Measurements from ENCODE around the gene CSF2RB. TPM values are rescaled to one million over a fixed set of nuclear protein-coding genes. Genes with fewer than 3 reads are reported as not detected.
A peak's percentile ranks its signal among the peaks of the same experiment; 100 is the strongest.

CSF2RB gene
- total and polyA plus RNA-seq, 12 donors, result 0.81 to 20.8 (median 1.7) TPM

DNA sequence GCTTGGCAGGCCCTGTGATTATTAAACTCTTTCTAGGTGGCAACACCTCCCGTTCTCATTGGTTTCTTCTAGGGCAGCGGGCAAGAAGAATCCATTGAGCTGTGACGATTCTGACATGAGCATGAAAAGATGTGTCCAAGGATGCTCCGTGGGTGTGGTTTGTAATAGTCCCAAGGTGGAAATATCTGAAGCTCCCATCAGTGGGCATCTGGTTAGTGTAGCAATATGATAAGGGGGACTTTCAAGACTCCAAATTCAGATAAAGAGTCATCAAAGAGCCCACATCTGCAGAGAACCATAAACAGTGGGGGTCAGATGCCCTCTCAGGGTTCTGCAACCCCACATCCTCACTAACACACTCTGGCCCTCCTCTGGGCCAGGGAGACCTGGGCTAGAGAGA is 63.2 kb downstream of the CSF2RB start:
- H3K36me3 ChIP-seq, result no peaks in the 10 kb centered on the region
- ATAC-seq (no peak), DNase-seq (no peak)
- peak overlapping the region in 1 of 10 donors; percentile 80 for H3K27ac ChIP-seq
- no peaks in the 10 kb centered on the region for H3K9me3 ChIP-seq
- TF ChIP-seq CTCF (IDR thresholded peaks at IDR 0.05), result no peak
- peaks cover 0 to 12% (median 0%) of the 10 kb centered on the region in 7 donors for H3K27me3 ChIP-seq
- intact Hi-C loops (cut with DNase I), result loop anchor here in 8 of 10 donors (5.0 to 10.0 kb wide), 5 partner anchors 66 to 194 kb away; no protein-coding TSS in a partner anchor
- H3K4me3 ChIP-seq, result no peak overlapping the region
- WGBS, 2 donors, result 85 to 90% methylated on average over 4 of the region's 4 CpGs
- H3K4me1 ChIP-seq, result peaks cover 0 to 11% (median 5%) of the 10 kb centered on the region in 9 donors

DNA sequence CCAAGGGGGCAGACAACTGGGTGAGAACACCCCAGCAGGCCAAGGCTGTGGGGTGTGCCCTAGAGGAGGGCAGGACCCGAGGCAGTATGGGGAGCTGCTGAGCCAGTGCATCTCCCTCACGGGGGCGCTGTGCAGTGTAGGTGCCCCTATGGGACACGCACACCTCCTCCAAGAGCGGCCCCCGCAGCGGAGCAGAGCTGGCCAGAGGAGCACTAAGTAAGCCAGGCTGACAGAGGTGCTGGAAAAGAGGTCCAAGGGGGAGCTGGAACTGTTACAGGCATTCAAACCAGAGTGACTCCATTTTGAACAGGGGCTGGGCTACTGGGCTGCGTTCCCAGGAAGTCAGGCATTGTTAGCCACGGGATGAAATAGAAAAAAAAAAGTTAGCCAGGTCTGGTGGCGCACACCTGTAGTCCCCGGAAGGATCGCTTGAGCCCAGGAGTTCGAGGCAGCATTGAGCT is 64.0 kb downstream of the CSF2RB start:
- Histone ChIP-seq H3K9me3 (no peaks in the 10 kb centered on the region), H3K27me3 (peaks cover 0 to 20% (median 4%) of the 10 kb centered on the region in 7 donors), H3K27ac (peak overlapping the region in 2 of 10 donors; percentile 16 to 80), H3K36me3 (no peaks in the 10 kb centered on the region), H3K4me1 (peaks cover 0 to 11% (median 5%) of the 10 kb centered on the region in 9 donors), H3K4me3 (peak overlapping the region in 9 of 10 donors; percentile 24 to 57 (median 52))
- ATAC-seq, result peak; percentile 61 to 83 (median 72)
- peak in 6 of 9 donors; percentile 5 to 39 (median 28) for TF ChIP-seq CTCF (IDR thresholded peaks at IDR 0.05)
- peak; percentile 36 to 63 for DNase-seq
- intact Hi-C loops (cut with DNase I), result loop anchor here in 8 of 10 donors (5.0 to 10.0 kb wide), 5 partner anchors 65 to 195 kb away; no protein-coding TSS in a partner anchor
- 19 to 22% methylated on average over 13 of the region's 13 CpGs for whole genome bisulfite sequencing, 2 donors

GRCh38 chr22:36977947-36978660 is 64.7 kb downstream of the CSF2RB start:
- H3K4me1 ChIP-seq, result peaks cover 0 to 11% (median 5%) of the 10 kb centered on the region in 9 donors
- ATAC-seq (peak; percentile 94 to 98 (median 97)), DNase-seq (peak; percentile 90 to 91)
- peak overlapping the region in 2 of 10 donors; percentile 16 to 80 for H3K27ac ChIP-seq
- TF ChIP-seq CTCF (IDR thresholded peaks at IDR 0.05), result peak; percentile 90 to 99 (median 96)
- H3K4me3 ChIP-seq, result peak overlapping the region in 9 of 10 donors; percentile 24 to 57 (median 52)
- 17% methylated on average over 18 of the region's 18 CpGs for WGBS, 2 donors
- no peaks in the 10 kb centered on the region for H3K36me3 ChIP-seq
- intact Hi-C loops (cut with DNase I), result loop anchor here (1.0 to 10.0 kb wide), 9 partner anchors 64 to 197 kb away; no protein-coding TSS in a partner anchor
- peaks cover 0 to 26% (median 11%) of the 10 kb centered on the region in 7 donors for H3K27me3 ChIP-seq
- H3K9me3 ChIP-seq, result no peaks in the 10 kb centered on the region

GRCh38 chr22:36979016-36979910 is 65.8 kb downstream of the CSF2RB start:
- intact Hi-C loops (cut with DNase I), result loop anchor here (2.0 to 10.0 kb wide), 7 partner anchors 63 to 198 kb away; no protein-coding TSS in a partner anchor
- ATAC-seq (no peak), DNase-seq (no peak)
- H3K27ac ChIP-seq, result no peak overlapping the region
- no peaks in the 10 kb centered on the region for H3K36me3 ChIP-seq
- H3K4me3 ChIP-seq, result no peak overlapping the region
- no peak for TF ChIP-seq CTCF (IDR thresholded peaks at IDR 0.05)
- peaks cover 0 to 35% (median 16%) of the 10 kb centered on the region in 7 donors for H3K27me3 ChIP-seq
- H3K9me3 ChIP-seq, result no peaks in the 10 kb centered on the region
- 88 to 89% methylated on average over 13 of the region's 13 CpGs for WGBS, 2 donors
- H3K4me1 ChIP-seq, result peaks cover 0 to 11% (median 5%) of the 10 kb centered on the region in 9 donors
